Endometrium (tissue), 2 donors: Measurements from ENCODE around the gene KDM2A.
A peak's percentile ranks its signal among the peaks of the same experiment; 100 is the strongest.
"Not testable (repeated sequence)": the region's sequence is repeated elsewhere in the genome, so short reads cannot be mapped to it uniquely, and the experiment has no call there.

Experiments used
- FAIRE-seq: peaks from 2 replicates; lab custom pipeline; 2012; peaks lifted over from hg19 to GRCh38; lab: Jason Lieb, UNC
- donor health status: control.
- donor health status: control.

Gene KDM2A

DNA sequence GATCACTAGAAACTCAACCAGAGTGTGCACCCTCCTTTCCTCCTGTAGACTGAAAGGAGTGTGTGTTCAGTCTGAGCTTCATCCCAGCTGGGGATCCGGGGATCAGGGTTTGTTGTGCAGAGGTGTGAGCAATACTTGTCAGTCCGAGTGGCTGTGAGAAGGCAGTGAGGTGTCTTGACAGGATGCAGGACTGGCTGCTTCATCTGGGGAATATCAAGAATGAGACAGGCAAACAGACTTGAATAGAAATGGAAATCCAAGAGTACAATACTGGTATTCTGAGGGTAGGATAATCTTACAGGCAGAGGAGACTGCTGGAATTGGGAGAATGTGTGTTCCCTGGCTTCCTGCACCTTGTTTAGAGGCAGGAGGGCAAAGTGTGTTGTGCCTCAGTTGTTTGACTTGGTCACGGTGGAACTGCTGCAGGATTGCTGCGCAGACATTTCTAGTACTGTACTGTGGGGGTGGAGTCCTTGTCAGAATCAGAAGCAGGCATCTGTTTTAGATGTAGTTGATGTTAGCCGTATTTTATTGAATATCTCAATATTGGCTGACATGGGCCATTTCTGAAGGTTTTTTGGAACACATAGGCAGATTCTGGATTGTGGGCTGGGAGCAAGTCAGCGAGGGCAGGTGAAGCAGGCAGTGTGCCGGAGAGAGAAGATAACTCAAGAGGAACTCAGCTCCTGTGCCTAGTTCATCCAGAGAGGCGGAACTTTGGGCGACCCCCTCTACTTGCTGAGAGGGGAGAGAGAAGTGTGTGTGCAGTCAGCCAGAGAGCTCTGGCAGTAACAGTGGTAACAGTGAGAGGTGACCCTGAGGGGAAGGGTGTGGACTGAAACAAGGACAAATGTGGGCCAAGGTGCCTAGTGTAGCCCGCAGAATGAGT lies 120.1 kb downstream of the KDM2A start:
- FAIRE-seq = no peak

DNA sequence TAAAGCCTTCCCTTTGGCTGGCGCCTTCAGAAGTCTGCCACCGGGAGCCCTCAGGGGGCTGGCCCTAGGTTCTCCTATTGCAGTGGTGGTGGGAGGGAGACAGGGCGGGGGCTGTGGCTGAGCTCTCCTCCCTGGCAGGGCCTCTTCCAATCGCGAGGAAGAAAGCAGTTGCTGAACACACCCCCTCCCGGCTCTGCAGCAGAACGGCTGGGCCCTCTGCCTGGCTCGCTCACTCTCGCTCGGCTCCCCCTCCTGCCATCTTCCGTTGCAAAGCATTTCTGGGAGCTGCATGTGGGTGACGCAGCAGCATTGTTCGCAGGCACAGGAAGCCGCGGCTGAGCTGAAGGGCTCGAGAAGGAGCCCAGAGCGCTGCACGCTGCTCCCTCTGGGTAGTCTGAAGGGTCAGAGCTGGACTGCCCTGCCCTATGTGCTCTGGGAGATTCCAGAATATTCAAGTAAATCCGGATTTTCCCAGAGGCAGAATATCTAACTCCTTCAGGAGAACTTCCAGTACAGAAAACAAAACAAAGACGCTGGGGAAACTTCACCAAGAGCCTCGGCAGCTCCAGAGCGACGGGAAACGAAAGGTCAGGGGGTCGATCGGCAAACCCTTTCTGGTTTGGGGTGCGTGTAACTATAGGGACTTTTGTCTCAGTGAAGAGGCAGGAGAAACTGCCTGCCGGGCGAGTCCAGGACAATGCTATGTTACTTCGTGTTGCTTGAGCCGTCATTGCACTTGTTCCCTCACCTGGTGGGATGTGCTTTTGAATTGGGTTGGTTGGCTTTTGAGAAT lies 120.9 kb downstream of the KDM2A start:
- FAIRE-seq = peak; percentile 72

DNA sequence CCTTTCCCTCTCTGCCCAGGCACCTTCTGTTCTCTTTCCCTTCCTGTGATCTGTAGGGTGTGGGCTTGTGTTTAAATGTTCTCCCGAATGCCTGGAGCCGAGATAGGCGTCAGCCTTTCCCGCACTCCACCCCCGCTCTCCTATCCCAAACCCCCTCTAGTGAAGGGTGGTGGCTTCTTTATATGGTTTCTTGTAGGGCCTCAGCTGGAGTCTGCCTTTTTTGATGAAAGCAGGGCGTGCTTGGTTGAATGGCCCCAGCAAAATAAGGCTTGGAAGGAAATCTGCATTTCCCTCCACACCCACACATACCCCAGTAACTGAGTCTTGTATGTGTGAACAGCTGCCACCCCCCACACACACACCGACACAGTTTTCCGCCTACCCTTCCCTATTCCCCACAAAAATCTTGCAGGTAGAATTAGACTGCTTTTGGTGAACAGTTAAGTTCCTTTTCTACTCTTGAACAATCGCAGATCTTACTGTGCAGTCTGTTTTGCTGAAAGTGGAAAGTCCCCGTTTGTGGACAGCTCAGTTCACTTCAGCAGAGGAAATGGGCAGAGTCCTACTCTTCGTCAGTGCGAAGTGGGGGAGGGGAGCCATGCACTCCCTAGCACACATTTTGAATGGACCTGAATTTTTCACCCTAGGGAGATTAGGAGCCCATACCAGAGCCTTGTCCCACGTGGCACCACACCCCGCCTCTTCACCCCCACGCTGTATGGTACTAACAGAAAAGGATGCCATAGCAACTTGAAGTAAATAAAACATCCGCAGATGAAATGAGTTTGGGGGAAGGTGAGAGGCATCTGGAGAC lies 121.7 kb downstream of the KDM2A start:
- FAIRE-seq = no peak

DNA sequence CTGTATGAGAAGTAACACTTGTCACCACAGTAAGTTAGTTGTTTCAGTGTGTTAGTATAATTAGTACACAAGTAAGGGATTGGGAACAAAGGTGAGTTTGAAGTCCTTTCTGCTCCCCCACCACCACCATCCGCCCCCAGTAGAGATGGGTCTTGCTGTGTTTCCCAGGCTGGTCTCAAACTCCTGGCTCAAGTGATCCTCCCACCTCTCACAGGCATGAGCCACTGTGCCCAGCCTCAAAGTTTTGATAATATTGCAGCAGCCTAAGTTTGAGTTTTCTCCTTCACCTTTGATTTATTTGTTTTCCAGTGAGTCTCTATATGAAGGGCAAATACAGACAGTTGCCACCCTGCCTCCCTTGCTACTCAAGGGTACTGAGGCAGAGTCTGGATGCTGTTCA lies 123.5 kb downstream of the KDM2A start:
- FAIRE-seq = no peak

DNA sequence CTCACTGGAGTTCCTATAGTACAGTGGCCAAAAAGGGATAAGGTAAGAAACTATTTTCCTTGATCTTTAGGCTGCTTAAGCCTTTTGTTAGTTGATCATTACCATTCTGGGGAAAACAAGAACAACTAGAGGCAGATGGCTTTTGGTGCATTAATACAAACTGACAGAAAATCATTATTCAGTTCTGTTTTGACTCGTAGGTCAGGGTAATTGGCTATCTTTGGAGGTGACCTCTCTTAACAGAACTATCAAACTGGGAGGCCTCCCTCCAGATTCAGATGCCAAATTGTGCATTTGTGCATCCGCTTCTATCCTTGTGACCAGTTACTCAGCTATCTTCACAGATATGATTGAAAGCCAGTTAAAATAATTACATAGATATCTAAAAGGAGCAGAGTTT lies 124.0 kb downstream of the KDM2A start:
- FAIRE-seq = no peak

DNA sequence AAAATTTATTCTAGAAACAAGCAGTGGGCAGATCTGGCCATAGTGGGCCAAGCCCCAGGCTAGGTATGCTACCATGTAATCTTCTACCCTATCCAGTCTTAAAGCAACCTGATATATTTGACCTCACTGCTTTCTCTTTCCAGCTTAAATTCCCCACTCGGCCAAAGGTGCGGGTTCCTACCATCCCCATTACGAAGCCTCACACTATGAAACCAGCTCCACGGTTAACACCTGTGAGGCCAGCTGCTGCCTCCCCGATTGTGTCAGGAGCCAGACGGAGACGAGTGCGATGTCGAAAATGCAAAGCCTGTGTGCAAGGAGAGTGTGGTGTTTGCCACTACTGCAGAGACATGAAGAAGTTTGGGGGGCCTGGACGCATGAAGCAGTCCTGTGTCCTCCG lies 126.0 kb downstream of the KDM2A start:
- FAIRE-seq = no peak

DNA sequence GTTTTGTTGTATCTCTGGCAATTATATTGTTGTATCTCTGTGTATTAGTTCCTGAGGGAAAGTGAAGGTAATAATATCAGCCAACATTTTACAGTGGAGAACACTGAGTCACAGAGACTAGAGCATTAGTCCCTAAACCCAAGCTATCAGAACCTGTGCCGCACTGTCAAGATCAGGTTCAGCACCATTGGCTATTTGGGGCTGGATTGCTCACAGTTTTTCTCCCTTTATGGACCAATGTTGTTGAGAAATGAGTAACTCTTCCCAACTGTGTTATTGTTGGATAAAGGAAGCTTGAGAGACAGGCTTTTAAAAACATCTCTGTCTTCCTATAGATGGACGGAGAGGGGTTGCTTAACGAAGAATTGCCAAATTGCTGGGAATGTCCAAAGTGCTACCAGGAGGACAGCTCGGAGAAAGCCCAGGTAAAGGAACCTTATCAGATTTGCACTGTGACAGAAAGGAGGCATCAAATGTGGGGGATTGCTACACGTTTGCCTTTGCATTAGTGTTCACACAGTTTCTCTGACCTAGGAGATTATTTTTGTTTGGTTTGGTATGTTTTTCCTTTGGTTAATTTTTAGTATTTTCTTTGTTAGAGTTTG lies 129.0 kb downstream of the KDM2A start:
- no peak for FAIRE-seq

DNA sequence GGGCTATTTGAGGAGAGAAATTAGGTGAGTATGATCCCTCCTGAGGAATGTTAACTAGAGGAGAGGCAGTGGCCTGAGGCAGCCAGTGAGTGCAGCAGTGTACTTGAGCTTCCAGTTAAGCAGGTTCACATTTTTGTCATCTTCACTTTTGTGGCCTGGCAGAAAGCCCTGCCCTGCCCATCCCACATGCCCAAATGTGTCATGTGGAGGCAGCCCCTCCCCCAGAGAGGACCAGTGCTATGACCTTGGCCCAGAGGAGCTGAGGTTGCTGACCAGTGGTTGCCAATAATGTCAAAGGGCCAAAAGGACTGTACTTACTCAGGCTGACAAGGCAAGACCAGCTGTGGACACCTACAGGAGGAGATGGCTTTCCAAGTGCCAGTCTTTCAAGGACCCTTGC lies 129.6 kb downstream of the KDM2A start:
- no peak for FAIRE-seq

DNA sequence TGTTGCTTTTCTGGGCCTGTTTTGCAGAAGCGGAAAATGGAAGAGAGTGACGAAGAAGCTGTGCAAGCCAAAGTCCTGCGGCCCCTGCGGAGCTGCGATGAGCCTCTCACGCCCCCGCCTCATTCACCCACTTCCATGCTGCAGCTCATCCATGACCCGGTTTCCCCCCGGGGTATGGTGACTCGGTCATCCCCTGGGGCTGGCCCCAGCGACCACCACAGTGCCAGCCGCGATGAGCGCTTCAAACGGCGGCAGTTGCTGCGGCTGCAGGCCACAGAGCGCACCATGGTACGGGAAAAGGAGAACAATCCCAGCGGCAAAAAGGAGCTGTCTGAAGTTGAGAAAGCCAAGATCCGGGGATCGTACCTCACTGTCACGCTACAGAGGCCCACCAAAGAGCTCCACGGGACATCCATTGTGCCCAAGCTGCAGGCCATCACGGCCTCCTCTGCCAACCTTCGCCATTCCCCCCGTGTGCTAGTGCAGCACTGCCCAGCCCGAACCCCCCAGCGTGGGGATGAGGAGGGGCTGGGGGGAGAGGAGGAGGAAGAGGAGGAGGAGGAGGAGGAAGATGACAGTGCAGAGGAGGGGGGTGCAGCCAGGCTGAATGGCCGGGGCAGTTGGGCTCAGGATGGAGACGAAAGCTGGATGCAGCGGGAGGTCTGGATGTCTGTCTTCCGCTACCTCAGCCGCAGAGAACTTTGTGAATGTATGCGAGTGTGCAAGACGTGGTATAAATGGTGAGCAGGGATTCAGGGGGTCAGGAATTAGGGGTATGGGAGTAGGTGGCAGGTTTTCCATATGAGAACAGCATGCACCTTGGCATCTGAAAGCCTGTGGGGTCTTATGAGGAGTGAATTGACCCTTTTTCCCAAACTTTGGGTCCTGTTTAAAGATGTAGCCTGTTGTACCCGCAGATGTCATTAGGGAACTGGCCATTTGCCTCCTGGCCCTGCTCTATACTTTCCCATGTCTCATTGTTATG lies 131.3 kb downstream of the KDM2A start:
- FAIRE-seq = no peak

DNA sequence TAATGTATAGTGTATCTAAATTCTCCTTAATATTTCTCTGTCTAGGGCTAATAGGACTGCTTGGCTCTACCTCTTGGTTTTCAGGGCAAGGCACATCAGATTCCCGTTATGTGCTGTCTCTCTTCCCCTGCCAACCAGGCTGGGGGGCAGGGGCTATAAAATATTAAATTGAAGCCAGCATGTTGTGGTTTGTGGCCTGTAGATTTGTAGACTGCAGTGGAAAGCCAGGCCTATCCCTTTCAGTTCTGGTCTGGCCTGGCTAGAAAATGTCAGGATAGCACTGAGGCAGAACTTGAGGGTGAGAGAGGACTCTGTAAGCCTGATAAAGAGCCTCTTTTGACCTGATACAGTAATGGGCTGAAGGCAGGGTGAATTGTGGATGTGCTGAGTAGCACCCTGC lies 132.8 kb downstream of the KDM2A start:
- FAIRE-seq = no peak

DNA sequence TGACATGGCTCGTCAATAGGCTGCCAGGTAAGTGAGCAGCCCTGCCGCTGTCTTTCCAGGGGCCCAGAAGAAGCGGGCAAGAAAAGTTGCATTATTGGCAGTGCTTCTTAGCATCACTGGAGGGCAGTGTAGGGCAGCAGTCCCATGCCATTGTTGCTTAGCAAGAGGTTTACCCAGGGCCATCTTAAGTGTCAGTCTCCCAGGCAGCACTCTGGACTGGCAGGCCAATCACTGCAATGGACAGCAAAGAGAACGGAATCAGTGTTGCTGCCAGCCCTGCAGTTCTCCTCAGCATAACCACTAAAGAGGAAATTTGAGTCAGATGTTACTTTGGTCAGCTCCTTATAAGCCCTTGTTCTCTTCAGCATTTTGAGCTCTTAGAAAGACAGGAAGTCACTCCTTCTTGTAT lies 133.8 kb downstream of the KDM2A start:
- FAIRE-seq = no peak

DNA sequence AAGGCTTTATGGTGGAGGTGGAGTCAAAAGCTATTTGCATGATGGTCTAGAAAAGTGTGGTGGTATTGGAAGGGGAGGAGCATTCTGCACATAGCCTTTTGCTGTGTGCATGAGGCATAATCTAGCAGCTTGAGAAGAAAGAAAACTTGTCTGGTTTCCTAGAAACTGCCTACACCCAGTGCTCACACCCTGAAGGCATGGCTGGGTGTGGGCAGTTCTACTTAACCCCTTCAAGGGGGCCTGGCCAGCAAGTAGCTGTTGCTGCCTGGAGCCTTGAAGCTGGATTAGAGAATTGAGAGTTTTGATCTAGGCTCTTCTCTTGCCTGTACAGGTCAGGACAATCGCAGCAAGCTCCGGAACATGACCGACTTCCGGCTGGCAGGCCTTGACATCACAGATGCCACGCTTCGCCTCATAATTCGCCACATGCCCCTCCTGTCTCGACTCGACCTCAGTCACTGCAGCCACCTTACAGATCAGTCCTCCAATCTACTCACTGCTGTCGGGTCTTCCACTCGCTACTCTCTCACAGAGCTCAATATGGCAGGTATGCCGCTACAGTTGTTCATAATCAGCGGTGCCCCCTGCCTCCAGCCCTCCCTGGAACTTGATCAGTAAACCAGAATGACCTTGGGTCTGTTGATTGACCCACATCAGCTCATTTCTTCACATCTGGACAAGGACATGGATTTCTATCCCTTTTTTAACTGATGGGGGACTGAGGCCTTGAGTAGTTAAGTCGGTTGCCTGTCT lies 135.0 kb downstream of the KDM2A start:
- FAIRE-seq = no peak

DNA sequence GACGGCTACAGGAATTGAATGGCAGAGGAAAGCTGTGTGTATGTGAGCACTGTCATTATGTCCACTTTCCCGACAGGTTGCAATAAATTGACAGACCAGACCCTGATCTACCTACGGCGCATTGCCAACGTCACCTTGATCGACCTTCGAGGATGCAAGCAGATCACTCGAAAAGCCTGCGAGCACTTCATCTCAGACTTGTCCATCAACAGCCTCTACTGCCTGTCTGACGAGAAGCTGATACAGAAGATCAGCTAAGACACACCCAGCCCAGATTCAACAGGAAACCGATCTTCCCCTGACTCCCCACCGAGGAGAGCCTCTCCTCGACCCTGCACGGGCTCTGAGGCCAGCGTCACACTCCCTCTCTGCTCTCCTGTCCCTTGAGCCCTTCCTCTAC lies 135.7 kb downstream of the KDM2A start:
- FAIRE-seq = no peak

DNA sequence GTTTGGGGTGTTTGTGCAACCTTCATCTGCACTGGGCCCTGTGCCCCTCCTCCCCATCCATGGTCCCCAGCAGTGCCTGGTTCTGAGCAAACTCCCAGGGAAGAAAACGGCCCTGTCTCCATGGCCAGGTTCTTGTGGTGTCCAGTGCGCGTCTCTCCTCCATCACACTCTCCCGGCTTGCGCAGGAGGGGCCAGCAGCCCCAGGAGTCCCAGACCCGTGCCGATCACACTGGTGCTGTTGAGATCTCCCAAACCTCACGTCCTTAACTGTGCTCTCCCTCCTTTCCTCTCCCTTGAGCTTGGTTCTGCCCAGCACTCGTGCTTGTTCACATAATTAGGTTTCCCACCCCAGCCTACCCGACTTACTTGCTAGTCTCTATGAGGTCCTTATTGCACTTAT lies 136.3 kb downstream of the KDM2A start:
- no peak for FAIRE-seq

DNA sequence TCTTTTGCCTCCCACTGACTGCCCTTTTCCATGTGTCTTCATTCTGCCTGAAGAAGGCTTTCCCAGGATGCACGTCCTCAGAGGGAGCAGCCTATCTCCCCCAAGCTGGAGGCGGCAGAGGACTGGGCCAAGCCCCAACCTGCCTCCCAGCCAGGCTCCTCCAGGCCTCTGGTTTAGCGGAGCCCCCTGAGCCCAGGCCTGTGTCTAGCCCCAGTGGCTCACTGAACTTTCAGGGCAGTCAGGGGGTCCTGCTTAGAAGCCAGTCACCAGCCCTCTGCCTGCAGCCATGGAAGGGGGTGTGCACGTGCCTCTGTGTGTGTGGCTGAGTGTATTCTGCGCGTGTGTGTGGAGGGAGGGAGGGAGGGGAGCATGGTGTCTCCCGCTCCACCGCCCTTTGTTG lies 136.8 kb downstream of the KDM2A start:
- FAIRE-seq = no peak

DNA sequence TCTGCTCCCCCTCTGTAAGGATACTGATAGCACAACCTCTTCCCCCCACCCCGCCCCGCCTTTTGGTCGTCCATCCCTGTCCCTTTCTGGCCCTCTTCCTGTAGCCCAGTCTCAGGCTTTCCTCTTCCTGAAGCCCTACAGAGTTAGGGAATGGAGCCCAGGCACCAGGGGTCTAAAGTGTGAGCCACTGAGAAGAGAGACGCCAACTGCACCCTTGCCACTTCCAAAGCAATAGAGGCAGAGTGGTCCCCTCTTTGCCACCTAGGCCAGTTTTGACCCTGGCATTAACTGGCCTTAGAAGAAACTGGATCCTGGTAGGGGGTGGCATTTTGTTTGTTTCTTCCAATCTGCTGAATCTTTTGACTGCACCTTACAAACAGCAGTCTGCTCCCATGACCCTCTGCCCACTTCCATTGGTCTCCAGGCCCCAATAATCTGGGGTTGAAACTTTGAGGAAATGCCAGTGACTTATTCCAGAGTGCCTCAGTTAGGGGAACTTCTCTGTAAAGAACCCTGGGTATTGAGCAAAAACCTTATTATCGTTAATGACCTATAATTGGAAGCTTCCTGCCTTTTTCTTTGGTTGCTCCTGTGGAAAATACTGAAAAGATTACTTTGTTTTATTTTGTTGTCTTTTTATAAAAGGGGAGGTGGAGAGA lies 137.5 kb downstream of the KDM2A start:
- no peak for FAIRE-seq

DNA sequence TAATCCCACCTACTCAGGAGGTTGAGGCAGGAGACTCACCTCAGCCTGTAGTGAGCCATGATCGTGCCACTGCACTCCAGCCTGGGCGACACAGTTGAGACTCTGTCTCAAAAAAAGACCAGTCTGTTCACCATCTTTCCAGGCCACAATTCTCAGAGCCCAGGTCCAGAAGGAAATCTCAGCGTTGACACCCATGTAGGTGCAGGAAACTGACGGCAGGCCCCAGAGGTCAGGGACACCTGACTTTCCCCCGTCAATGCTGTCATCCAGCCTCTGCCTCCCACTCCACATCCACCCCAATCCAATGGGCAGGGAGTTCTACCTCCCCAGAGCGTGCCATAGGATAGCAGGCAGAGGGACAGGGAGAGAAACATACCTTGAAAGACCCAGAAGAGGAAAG lies 141.3 kb downstream of the KDM2A start:
- FAIRE-seq = no peak

DNA sequence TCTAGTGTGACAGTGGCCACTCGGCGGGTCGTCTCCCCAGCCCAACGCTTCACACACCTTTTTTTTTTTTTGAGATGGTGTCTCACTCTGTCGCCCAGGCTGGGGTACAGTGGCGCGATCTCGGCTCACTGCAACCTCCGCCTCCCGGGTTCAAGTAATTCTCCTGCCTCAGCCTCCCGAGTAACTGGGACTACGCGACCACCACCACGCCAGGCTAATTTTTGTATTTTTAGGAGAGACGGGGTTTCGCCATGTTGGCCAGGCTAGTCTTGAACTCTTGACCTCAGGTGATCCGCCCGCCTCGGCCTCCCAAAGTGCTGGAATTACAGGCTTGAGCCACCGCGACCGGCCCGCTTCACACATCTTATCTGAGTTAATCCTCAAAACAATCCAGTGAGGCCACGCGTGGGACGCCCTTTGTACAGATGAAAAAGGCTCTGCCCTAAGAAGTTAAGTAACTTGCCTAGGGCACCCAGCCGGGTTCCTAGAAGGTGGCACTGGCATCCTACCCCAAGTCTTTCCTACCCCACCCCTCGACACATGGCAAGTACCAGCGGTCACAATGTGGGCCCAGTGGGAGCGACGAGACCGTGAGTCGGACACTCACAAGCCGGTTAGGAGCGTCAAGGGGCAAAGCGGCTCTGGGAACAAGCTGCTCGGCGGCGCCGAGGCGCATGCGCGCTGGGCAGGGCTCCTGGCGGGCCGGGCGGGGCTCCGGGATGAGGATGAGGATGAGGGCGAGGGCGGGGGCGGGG lies 142.0 kb downstream of the KDM2A start:
- not testable (repeated sequence) for FAIRE-seq

DNA sequence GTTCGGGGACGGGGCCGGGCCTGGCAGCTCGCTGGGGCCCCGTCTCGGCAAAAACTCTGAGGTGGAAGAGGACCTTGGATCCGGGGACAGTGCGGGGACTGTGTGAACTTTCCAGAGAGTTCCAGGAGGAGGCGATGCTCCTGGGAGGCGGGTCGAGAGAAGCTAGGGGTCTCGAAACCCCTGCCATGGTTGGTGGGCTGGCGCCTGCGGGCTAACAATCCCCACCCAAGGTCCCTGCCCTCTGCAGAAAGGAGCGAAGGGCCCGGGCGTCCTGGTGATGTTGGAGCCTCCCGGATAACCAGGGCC lies 142.5 kb downstream of the KDM2A start:
- no peak for FAIRE-seq
